Measurements from ENCODE around the gene BABAM2. TPM values are rescaled to one million over a fixed set of nuclear protein-coding genes. Genes with fewer than 3 reads are reported as not detected.
A peak's percentile ranks its signal among the peaks of the same experiment; 100 is the strongest.

The BABAM2 gene
- total RNA-seq, 1 donor from 2014 or later, result 28.5 TPM

DNA sequence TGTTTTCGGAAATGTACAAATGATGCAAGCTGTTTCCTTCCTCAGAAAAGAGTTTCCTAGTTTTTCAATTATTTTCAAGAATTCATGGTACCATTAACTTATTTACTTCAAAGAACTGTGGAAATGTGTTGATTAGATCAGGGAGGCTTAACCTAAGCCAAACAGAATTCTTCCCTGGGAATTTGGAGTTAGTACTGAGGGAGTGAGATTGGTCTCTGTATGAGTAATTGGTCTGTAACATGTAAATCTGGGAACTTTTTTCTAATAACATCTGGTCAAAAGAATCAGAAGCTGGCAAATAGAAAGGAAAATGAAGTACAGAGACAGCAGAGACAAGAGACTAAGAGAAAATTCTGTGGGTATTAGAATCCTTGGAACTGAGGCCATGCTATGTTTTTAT is 145.8 kb downstream of the BABAM2 start:
- H4K20me1 ChIP-seq (ENCODE audit: insufficient read depth, low read length), result no peaks in the 10 kb centered on the region
- H3K4me3 Mint-ChIP-seq (ENCODE audit: unreplicated experiment), result no peak overlapping the region

GRCh38 chr2:28038722-28039121 is 148.2 kb downstream of the BABAM2 start:
- DNase-seq (ENCODE audit: low read depth), result no peak
- H3K9me3 ChIP-seq (ENCODE audit: insufficient read depth, low read depth, low read length), result no peaks in the 10 kb centered on the region
- no peak for FAIRE-seq
- no peaks in the 10 kb centered on the region for H3K36me3 Mint-ChIP-seq (ENCODE audit: low read depth, unreplicated experiment)
- H3K36me3 ChIP-seq (ENCODE audit: insufficient read depth, low read length), result no peaks in the 10 kb centered on the region
- no peaks in the 10 kb centered on the region for H3K4me1 ChIP-seq (ENCODE audit: insufficient read depth, low read length)
- no peak overlapping the region for H3K4me2 ChIP-seq (ENCODE audit: low read length)
- H3K27ac ChIP-seq (ENCODE audit: low read depth, low read length), result no peak overlapping the region
- H3K27me3 ChIP-seq (ENCODE audit: insufficient read depth, low read length), result no peaks in the 10 kb centered on the region
- H3K4me3 ChIP-seq (ENCODE audit: insufficient read depth, low read depth, low read length), result no peak overlapping the region
- H4K20me1 ChIP-seq (ENCODE audit: insufficient read depth, low read length), result no peaks in the 10 kb centered on the region
- no peaks in the 10 kb centered on the region for H3K79me2 ChIP-seq (ENCODE audit: insufficient read depth, low read length)
- H3K27me3 Mint-ChIP-seq (ENCODE audit: low read depth, unreplicated experiment), result no peaks in the 10 kb centered on the region
- H3K4me3 Mint-ChIP-seq (ENCODE audit: unreplicated experiment), result no peak overlapping the region
- H3K27ac Mint-ChIP-seq (ENCODE audit: unreplicated experiment), result no peak overlapping the region
- H3K9me3 Mint-ChIP-seq (ENCODE audit: unreplicated experiment), result no peaks in the 10 kb centered on the region
- peaks cover 5% of the 10 kb centered on the region for H3K4me1 Mint-ChIP-seq (ENCODE audit: low read depth, unreplicated experiment)
- H3K9ac ChIP-seq (ENCODE audit: low read length), result no peak overlapping the region
- no peak overlapping the region for H2AFZ ChIP-seq (ENCODE audit: low read depth, low read length)
- TF ChIP-seq, protein P1, sequence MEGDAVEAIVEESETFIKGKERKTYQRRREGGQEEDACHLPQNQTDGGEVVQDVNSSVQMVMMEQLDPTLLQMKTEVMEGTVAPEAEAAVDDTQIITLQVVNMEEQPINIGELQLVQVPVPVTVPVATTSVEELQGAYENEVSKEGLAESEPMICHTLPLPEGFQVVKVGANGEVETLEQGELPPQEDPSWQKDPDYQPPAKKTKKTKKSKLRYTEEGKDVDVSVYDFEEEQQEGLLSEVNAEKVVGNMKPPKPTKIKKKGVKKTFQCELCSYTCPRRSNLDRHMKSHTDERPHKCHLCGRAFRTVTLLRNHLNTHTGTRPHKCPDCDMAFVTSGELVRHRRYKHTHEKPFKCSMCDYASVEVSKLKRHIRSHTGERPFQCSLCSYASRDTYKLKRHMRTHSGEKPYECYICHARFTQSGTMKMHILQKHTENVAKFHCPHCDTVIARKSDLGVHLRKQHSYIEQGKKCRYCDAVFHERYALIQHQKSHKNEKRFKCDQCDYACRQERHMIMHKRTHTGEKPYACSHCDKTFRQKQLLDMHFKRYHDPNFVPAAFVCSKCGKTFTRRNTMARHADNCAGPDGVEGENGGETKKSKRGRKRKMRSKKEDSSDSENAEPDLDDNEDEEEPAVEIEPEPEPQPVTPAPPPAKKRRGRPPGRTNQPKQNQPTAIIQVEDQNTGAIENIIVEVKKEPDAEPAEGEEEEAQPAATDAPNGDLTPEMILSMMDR (IDR thresholded peaks at IDR 0.05; ENCODE audit: insufficient read depth, low read depth, low read length), result no peak
- TF ChIP-seq EZH2 (IDR thresholded peaks at IDR 0.05; ENCODE audit: insufficient read depth, low read length), result no peak

More for the DNA sequence above, 145.8 kb downstream of the BABAM2 start:
- Mint-ChIP-seq H3K36me3 (ENCODE audit: low read depth, unreplicated experiment) (no peaks in the 10 kb centered on the region), H3K9me3 (ENCODE audit: unreplicated experiment) (no peaks in the 10 kb centered on the region), H3K27me3 (ENCODE audit: low read depth, unreplicated experiment) (no peaks in the 10 kb centered on the region), H3K4me1 (ENCODE audit: low read depth, unreplicated experiment) (peaks cover 5% of the 10 kb centered on the region), H3K27ac (ENCODE audit: unreplicated experiment) (no peak overlapping the region)
- no peak for TF ChIP-seq EZH2 (IDR thresholded peaks at IDR 0.05; ENCODE audit: insufficient read depth, low read length)
- TF ChIP-seq, protein P1 (IDR thresholded peaks at IDR 0.05; ENCODE audit: insufficient read depth, low read depth, low read length), result no peak
- H2AFZ ChIP-seq (ENCODE audit: low read depth, low read length), result no peak overlapping the region
- DNase-seq (ENCODE audit: low read depth), result no peak
- no peaks in the 10 kb centered on the region for H3K27me3 ChIP-seq (ENCODE audit: insufficient read depth, low read length)
- no peaks in the 10 kb centered on the region for H3K79me2 ChIP-seq (ENCODE audit: insufficient read depth, low read length)
- H3K4me2 ChIP-seq (ENCODE audit: low read length), result no peak overlapping the region
- no peak overlapping the region for H3K4me3 ChIP-seq (ENCODE audit: insufficient read depth, low read depth, low read length)
- H3K27ac ChIP-seq (ENCODE audit: low read depth, low read length), result no peak overlapping the region
- no peaks in the 10 kb centered on the region for H3K4me1 ChIP-seq (ENCODE audit: insufficient read depth, low read length)
- H3K9ac ChIP-seq (ENCODE audit: low read length), result no peak overlapping the region
- peak; percentile 52 for FAIRE-seq
- H3K36me3 ChIP-seq (ENCODE audit: insufficient read depth, low read length), result no peaks in the 10 kb centered on the region
- H3K9me3 ChIP-seq (ENCODE audit: insufficient read depth, low read depth, low read length), result no peaks in the 10 kb centered on the region

- H3K9me3 Mint-ChIP-seq (ENCODE audit: unreplicated experiment), result no peaks in the 10 kb centered on the region
- H3K27me3 Mint-ChIP-seq (ENCODE audit: low read depth, unreplicated experiment), result no peaks in the 10 kb centered on the region
- Histone ChIP-seq H3K79me2 (ENCODE audit: insufficient read depth, low read length) (no peaks in the 10 kb centered on the region), H3K4me3 (ENCODE audit: insufficient read depth, low read depth, low read length) (no peak overlapping the region), H3K9ac (ENCODE audit: low read length) (no peak overlapping the region), H2AFZ (ENCODE audit: low read depth, low read length) (no peak overlapping the region), H3K27ac (ENCODE audit: low read depth, low read length) (no peak overlapping the region), H3K4me1 (ENCODE audit: insufficient read depth, low read length) (peaks cover 17% of the 10 kb centered on the region), H3K27me3 (ENCODE audit: insufficient read depth, low read length) (no peaks in the 10 kb centered on the region), H3K9me3 (ENCODE audit: insufficient read depth, low read depth, low read length) (no peaks in the 10 kb centered on the region), H3K4me2 (ENCODE audit: low read length) (no peak overlapping the region), H4K20me1 (ENCODE audit: insufficient read depth, low read length) (no peaks in the 10 kb centered on the region), H3K36me3 (ENCODE audit: insufficient read depth, low read length) (no peaks in the 10 kb centered on the region)
- no peak overlapping the region for H3K27ac Mint-ChIP-seq (ENCODE audit: unreplicated experiment)
- no peak overlapping the region for H3K4me3 Mint-ChIP-seq (ENCODE audit: unreplicated experiment)
- H3K36me3 Mint-ChIP-seq (ENCODE audit: low read depth, unreplicated experiment), result no peaks in the 10 kb centered on the region
- FAIRE-seq (no peak), DNase-seq (ENCODE audit: low read depth) (no peak)
- TF ChIP-seq, protein P1 (IDR thresholded peaks at IDR 0.05; ENCODE audit: insufficient read depth, low read depth, low read length), result no peak
- no peak for TF ChIP-seq EZH2 (IDR thresholded peaks at IDR 0.05; ENCODE audit: insufficient read depth, low read length)
- H3K4me1 Mint-ChIP-seq (ENCODE audit: low read depth, unreplicated experiment), result peaks cover 12% of the 10 kb centered on the region
Measured at GRCh38 chr2:28045676-28046351, 155.3 kb downstream of the BABAM2 start.
